ENCODE measurements around the gene PRMT1. TPM values are rescaled to one million over a fixed set of nuclear protein-coding genes. Genes with fewer than 3 reads are reported as not detected.

Gene PRMT1
- total RNA-seq, 4 donors from 2014 or later = 46.9 to 185 (median 80.0) TPM

DNA sequence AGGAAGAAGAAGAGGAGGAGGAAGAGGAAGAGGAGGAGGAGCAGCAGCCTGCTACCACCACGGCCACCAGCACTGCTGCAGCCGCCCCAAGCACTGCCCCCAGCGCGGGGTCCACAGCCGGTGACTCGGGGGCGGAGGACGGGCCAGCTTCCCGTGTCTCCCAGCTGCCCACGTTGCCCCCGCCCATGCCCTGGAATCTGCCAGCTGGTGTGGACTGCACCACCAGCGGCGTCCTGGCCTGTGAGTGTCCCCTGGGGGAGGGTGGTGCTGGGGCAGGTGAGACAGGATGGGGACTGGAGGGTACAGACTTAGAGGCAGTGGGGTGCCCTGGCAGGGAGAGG lies 23.6 kb upstream of the PRMT1 start:
- Histone ChIP-seq H3K36me3 (peaks cover 0 to 96% (median 0%) of the 10 kb centered on the region in 3 donors), H3K4me3 (no peak overlapping the region), H3K9me3 (no peaks in the 10 kb centered on the region), H3K4me1 (no peaks in the 10 kb centered on the region), H3K27ac (no peak overlapping the region), H3K27me3 (no peaks in the 10 kb centered on the region)
- TF ChIP-seq, protein P1, sequence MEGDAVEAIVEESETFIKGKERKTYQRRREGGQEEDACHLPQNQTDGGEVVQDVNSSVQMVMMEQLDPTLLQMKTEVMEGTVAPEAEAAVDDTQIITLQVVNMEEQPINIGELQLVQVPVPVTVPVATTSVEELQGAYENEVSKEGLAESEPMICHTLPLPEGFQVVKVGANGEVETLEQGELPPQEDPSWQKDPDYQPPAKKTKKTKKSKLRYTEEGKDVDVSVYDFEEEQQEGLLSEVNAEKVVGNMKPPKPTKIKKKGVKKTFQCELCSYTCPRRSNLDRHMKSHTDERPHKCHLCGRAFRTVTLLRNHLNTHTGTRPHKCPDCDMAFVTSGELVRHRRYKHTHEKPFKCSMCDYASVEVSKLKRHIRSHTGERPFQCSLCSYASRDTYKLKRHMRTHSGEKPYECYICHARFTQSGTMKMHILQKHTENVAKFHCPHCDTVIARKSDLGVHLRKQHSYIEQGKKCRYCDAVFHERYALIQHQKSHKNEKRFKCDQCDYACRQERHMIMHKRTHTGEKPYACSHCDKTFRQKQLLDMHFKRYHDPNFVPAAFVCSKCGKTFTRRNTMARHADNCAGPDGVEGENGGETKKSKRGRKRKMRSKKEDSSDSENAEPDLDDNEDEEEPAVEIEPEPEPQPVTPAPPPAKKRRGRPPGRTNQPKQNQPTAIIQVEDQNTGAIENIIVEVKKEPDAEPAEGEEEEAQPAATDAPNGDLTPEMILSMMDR (IDR thresholded peaks at IDR 0.05) = no peak
- TF ChIP-seq POLR2A (IDR thresholded peaks at IDR 0.05) = no peak
- no peak for DNase-seq

DNA sequence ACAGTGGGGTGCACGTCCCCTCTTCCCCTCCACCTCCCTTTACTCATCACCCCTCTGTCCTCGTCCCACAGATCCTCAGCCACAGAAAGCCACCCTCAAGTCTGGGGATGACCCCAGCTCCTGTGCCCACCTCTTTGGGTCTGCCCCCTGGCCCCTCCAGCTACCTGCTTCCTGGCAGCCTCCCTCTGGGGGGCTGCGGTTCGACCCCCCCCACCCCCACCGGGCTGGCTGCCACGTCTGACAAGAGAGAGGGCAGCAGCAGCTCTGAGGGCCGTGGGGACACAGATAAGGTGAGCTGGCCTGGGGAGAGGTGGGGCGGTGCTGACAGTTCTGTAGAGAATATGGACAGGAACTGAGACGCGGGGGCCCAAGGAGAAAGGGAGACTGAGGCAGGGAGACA lies 22.5 kb upstream of the PRMT1 start:
- no peak for DNase-seq
- Histone ChIP-seq H3K27me3 (no peaks in the 10 kb centered on the region), H3K27ac (no peak overlapping the region), H3K4me3 (no peak overlapping the region), H3K9me3 (no peaks in the 10 kb centered on the region), H3K36me3 (peaks cover 0 to 96% (median 0%) of the 10 kb centered on the region in 3 donors), H3K4me1 (no peaks in the 10 kb centered on the region)
- TF ChIP-seq, protein P1 (IDR thresholded peaks at IDR 0.05) = no peak
- TF ChIP-seq POLR2A (IDR thresholded peaks at IDR 0.05) = no peak

DNA sequence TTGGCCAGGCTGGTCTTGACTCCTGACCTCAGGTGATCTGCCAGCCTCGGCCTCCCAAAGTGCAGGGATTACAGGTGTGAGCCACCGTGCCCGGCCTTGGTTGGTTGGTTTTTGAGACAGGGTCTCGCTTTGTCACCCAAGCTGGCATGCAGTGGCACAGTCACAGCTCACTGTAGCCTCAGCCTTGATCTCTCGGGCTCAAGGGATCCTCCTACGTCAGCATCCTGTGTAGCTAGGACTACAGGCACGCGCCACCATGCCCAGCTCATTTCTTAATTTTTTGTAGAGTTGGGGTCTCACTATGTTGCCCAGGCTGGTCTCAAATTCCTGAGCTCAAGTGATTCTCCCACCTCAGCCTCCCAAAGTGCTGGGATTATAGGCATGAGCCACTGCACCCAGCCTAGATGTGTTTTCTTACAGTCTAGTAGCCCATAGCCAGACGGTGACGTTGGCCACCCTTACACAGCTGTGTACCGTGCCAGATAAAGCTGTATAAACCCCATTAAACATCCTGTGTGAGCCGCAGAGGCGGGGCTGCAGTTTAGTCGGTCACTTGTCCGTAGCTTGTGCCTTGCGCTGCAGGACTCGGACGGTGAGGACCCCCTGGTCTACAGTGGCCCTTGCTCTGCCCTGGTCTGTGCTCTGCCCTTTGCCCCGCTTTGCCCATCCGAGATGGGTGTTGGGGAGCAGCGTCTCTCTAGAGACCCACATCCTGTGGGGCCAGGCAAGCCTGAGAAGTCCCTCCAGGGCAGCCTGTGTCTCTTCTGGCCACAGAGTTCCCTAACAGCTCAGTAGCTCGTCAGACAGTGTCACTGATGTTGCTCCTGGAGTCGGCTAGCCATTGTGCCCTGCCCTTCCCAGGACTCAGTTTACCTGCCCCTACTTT lies 21.3 kb upstream of the PRMT1 start:
- H3K27ac ChIP-seq = no peak overlapping the region
- no peaks in the 10 kb centered on the region for H3K4me1 ChIP-seq
- TF ChIP-seq POLR2A (IDR thresholded peaks at IDR 0.05) = no peak
- TF ChIP-seq, protein P1 (IDR thresholded peaks at IDR 0.05) = no peak
- H3K36me3 ChIP-seq = peaks cover 0 to 96% (median 0%) of the 10 kb centered on the region in 3 donors
- no peak overlapping the region for H3K4me3 ChIP-seq
- no peaks in the 10 kb centered on the region for H3K9me3 ChIP-seq
- H3K27me3 ChIP-seq = no peaks in the 10 kb centered on the region
- no peak for DNase-seq

DNA sequence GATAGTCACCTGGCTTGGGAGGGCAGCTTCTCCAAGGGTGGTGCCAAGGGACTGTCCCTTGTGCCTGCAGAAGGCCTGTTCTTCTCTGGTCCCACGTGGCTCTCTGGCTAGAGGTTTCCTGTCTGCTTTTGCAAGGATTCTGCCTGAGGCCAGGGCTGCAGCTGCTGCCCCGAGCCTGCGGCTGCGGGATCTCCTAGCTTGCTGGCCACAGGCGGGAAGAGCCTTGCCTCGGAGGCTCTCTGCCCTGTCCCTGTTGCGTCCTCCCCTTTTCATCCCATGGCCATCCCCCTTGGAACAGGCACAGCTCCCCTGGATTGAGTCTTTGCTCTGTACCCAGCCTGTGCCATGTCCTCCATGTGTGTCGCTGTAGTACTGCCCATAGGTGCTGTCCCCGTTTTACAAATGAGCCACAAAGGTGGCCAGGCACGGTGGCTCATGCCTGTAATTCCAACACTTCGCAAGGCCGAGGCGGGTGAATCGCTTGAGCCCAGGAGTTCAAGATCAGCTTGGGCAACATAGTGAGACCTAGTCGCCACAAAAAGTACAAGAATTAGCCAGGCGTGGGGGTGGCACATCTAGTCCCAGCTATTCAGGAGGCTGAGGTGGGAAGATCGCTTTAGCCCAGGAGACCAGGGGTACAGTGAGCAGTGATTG lies 20.5 kb upstream of the PRMT1 start:
- H3K9me3 ChIP-seq = no peaks in the 10 kb centered on the region
- H3K27ac ChIP-seq = no peak overlapping the region
- H3K36me3 ChIP-seq = peaks cover 0 to 96% (median 0%) of the 10 kb centered on the region in 3 donors
- TF ChIP-seq, protein P1 (IDR thresholded peaks at IDR 0.05) = no peak
- no peak for TF ChIP-seq POLR2A (IDR thresholded peaks at IDR 0.05)
- no peaks in the 10 kb centered on the region for H3K27me3 ChIP-seq
- DNase-seq = no peak
- no peaks in the 10 kb centered on the region for H3K4me1 ChIP-seq
- H3K4me3 ChIP-seq = no peak overlapping the region

DNA sequence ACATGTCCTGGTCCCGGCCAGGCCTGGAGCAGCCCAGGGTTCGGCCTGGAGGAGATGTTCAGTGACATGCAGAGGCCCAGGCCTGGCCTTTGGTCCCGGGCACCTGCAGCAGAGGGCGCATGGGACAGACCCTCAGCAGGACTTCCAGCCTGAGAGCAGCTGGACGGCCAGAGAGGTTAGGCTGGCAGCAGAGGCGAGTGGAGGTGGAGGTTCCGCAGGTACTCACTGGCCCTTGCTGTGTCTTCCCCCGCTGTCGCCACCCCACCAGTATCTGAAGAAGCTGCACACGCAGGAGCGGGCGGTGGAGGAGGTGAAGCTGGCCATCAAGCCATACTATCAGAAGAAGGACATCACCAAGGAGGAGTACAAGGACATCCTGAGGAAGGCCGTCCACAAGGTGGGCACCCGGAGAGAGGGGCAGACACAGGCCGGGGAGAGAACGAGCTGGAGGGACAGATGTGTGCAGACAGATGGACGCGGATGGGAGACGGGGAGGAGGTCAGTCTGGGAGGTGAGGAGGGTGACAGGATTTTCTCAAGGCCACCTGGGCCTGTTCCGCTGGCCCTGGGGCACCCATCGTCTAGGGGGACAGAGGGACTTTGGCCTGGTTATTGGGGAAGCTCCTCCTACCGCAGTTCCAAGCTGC lies 19.5 kb upstream of the PRMT1 start:
- DNase-seq = no peak
- Histone ChIP-seq H3K36me3 (peaks cover 0 to 100% (median 0%) of the 10 kb centered on the region in 3 donors), H3K4me1 (no peaks in the 10 kb centered on the region), H3K27me3 (no peaks in the 10 kb centered on the region), H3K9me3 (no peaks in the 10 kb centered on the region), H3K27ac (no peak overlapping the region), H3K4me3 (no peak overlapping the region)
- TF ChIP-seq, protein P1 (IDR thresholded peaks at IDR 0.05) = no peak
- no peak for TF ChIP-seq POLR2A (IDR thresholded peaks at IDR 0.05)

Measured in Peyer's patch (tissue), 4 donors.